Mesendoderm (in vitro differentiated cells): ENCODE data around the gene BRMS1. TPM values are rescaled to one million over a fixed set of nuclear protein-coding genes. Genes with fewer than 3 reads are reported as not detected.
A peak's percentile ranks its signal among the peaks of the same experiment; 100 is the strongest.

Experiments used
- DNase-seq: peaks from one replicate; pipeline ENCODE4 v3.0.0; 2013
- H2AK5ac ChIP-seq: 2 replicates; pipeline ENCODE4 v1.6.1; 2013; ENCODE audit warnings: low read length, inconsistent platforms
- H2BK120ac ChIP-seq: 2 replicates; pipeline ENCODE4 v1.6.1; 2013; ENCODE audit warnings: low read depth, mild to moderate bottlenecking, low read length, moderate library complexity, mixed read lengths
- H2BK15ac ChIP-seq: replicated peaks from 2 replicates; pipeline ENCODE4 v1.6.1; 2013; ENCODE audit warnings: low read depth, mild to moderate bottlenecking, moderate library complexity
- H2BK5ac ChIP-seq: 2 replicates; pipeline ENCODE4 v1.6.1; 2013; ENCODE audit warnings: low read length, inconsistent platforms
- H3K18ac ChIP-seq: 2 replicates; pipeline ENCODE4 v1.6.1; 2013; ENCODE audit warnings: mild to moderate bottlenecking, low read length, mixed read lengths
- H3K23ac ChIP-seq: one replicate; pipeline ENCODE4 v1.6.1; 2013; ENCODE audit warnings: low read length
- H3K27ac ChIP-seq: 2 replicates; pipeline ENCODE4 v1.5.1; 2013; ENCODE audit warnings: low read depth, mild to moderate bottlenecking, inconsistent platforms, low read length, moderate library complexity
- H3K27me3 ChIP-seq: 2 replicates; pipeline ENCODE4 v1.6.1; 2013; ENCODE audit warnings: low read length, control low read depth, mild to moderate bottlenecking, inconsistent platforms; ENCODE audit not compliant: insufficient read depth, poor library complexity
- H3K36me3 ChIP-seq: 2 replicates; pipeline ENCODE4 v1.6.1; 2013; ENCODE audit warnings: low read length, inconsistent platforms; ENCODE audit not compliant: control insufficient read depth, insufficient read depth
- H3K4ac ChIP-seq: one replicate; pipeline ENCODE4 v1.6.1; 2013; ENCODE audit warnings: low read depth, mild to moderate bottlenecking, low read length, moderate library complexity
- H3K4me1 ChIP-seq: 2 replicates; pipeline ENCODE4 v1.6.1; 2013; ENCODE audit warnings: low read depth, low read length, inconsistent platforms; ENCODE audit not compliant: control insufficient read depth
- H3K4me2 ChIP-seq: 2 replicates; pipeline ENCODE4 v1.6.1; 2013; ENCODE audit warnings: low read length
- H3K4me3 ChIP-seq: 2 replicates; pipeline ENCODE4 v1.5.1; 2013; ENCODE audit warnings: mild to moderate bottlenecking, low read length
- H3K56ac ChIP-seq: one replicate; pipeline ENCODE4 v1.6.1; 2013; ENCODE audit warnings: low read length
- H3K79me1 ChIP-seq: 2 replicates; pipeline ENCODE4 v1.6.1; 2013; ENCODE audit warnings: low read length, inconsistent platforms
- H3K79me2 ChIP-seq: 2 replicates; pipeline ENCODE4 v1.6.1; 2013; ENCODE audit warnings: mild to moderate bottlenecking, low read length; ENCODE audit not compliant: control insufficient read depth, insufficient read depth
- H3K9ac ChIP-seq: 2 replicates; pipeline ENCODE4 v1.6.1; 2013; ENCODE audit warnings: low read length, inconsistent platforms
- H4K5ac ChIP-seq: one replicate; pipeline ENCODE4 v1.6.1; 2013; ENCODE audit warnings: low read length
- H4K8ac ChIP-seq: one replicate; pipeline ENCODE4 v1.6.1; 2013; ENCODE audit warnings: low read depth, mild to moderate bottlenecking, control low read depth, low read length, moderate library complexity
- WGBS: extraction: QIAGEN DNeasy Blood & Tissue Kit; methylation state at CpG from one replicate; pipeline ENCODE4 v1.1.7; 2013; ENCODE audit warnings: low lambda C conversion rate, missing lambda C conversion rate; ENCODE audit not compliant: insufficient coverage; ENCODE audit errors: extremely low coverage; 5-methylcytosine and 5-hydroxymethylcytosine counted together
- small RNA-seq: library from polyadenylated mRNA; stranded (forward); fragments of <200 nt; extraction: miRNeasy Mini kit (QIAGEN cat#:217004); gene quantifications from one replicate; pipeline ENCODE3, GENCODE V24; 2013; ENCODE audit not compliant: insufficient read depth

The BRMS1 gene

DNA sequence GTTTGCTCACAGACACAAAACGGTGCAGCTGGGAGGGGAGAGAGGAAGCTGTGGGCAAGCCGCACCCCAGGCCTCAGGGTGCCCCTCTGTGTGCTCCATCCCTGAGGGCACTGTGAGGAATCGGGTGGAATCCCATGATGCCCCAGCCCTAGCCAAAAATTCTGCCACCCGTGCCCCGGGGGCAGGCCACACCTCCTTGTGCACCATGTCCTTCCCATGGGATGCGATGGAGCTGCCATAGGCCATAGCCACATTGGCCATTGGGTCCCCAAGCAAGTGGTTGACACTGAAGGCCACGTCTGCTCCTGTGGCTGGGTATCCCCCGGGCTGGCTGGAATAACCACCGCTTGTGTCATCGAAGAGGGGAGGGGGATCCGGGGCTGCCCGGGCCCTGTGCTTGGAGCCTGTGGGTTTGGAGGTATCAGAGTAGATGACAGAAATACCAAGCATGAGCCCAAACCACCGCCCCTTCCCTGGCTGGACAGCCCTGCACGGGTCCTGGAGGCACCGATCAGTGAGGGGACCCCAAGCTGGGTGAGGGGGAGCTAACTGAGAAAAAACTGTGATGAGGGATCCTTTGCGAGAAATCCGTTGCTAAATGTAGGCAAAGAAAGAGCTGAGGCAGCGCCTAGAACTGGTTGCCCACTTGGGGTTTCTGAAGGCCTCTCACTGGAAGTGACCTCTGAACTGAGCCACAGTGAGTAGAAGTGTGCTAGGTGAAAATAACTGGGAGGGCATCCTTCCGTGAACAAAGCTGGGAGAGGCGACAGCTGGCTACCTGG is 56.8 kb downstream of the BRMS1 start:
- Histone ChIP-seq H3K23ac (no peak overlapping the region), H3K4me1 (peaks cover 2% of the 10 kb centered on the region), H2BK15ac (no peak overlapping the region), H3K56ac (peak overlapping the region; percentile 95), H3K4me3 (peak overlapping the region; percentile 89), H3K9ac (peak overlapping the region; percentile 94), H3K27ac (no peak overlapping the region), H3K79me1 (peaks cover 8% of the 10 kb centered on the region), H3K4ac (peak overlapping the region; percentile 70), H3K27me3 (peaks cover 15% of the 10 kb centered on the region), H4K5ac (no peak overlapping the region), H3K36me3 (no peaks in the 10 kb centered on the region), H2BK5ac (no peak overlapping the region), H4K8ac (no peak overlapping the region), H2AK5ac (peak overlapping the region; percentile 82), H3K18ac (no peak overlapping the region), H3K4me2 (peak overlapping the region; percentile 98), H2BK120ac (no peak overlapping the region), H3K79me2 (peaks cover 6% of the 10 kb centered on the region)
- no CpG with 5 or more reads among the region's 20 CpGs for WGBS
- DNase-seq: no peak

Small RNA genes within 50 kb of the gene (small RNA-seq; reads per million reads assigned to genes)
- not detected for gene RF00017
- not detected for gene RNU1-84P
